ENCODE measurements around the gene CDK2AP2. TPM values are rescaled to one million over a fixed set of nuclear protein-coding genes. Genes with fewer than 3 reads are reported as not detected.

Gene CDK2AP2
- total and polyA plus RNA-seq, 2 donors (not counting 3 experiments of a cell fraction or from before 2014, with no cell fraction given), result 81.2 to 143 TPM

DNA sequence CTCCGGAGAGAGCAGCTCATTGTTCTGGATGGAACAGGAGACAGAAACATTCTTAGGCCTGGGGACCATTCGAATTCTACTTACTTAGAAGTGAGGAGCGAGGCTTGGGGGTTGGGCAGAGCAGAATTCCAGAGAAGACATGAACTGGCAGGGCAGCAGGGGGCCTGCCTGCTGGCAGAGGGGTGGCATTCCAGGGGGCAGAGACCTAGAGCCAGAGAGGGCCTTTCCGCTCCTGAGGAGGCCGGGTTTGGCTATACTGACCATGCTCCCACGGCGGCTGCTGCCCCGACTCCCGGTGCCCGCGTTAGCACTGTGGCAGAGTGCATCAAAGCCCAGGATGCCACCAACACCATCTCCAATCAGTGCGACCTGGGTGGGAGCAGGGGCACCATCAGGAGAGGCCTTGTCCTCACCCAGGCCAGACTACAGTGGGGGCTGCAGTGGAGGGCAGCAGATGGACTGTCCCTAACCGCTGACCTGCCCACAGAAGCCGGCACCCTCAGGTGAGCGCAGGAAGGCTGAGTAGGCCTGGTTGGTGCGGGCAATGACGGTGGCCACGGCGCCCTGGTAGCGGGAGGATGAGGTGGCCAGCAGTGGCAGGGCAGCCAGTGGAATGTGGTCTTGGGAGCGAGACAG lies 10.2 kb downstream of the CDK2AP2 start:
- no peak for DNase-seq (ENCODE audit: low read depth, low spot score)
- no peak overlapping the region for H3K4me2 ChIP-seq (ENCODE audit: insufficient read depth, low read length)
- H3K9me1 ChIP-seq (replicated peaks; ENCODE audit: control insufficient read depth, extremely low read depth, insufficient read depth, low read length), result no peaks in the 10 kb centered on the region
- H3K9me3 ChIP-seq (replicated peaks; ENCODE audit: control insufficient read depth, insufficient read depth, low read length), result no peaks in the 10 kb centered on the region
- H2AFZ ChIP-seq (ENCODE audit: low read depth, low read length), result no peak overlapping the region
- FAIRE-seq, result no peak
- H4K20me1 ChIP-seq (replicated peaks; ENCODE audit: control insufficient read depth, extremely low read depth, insufficient read depth, low read length), result no peaks in the 10 kb centered on the region
- H3K36me3 ChIP-seq (ENCODE audit: control insufficient read depth in 2 of 2, extremely low read depth in 1 of 2, insufficient read depth in 2 of 2, low read length in 2 of 2), result no peaks in the 10 kb centered on the region
- no peaks in the 10 kb centered on the region for H3K27me3 ChIP-seq (ENCODE audit: control insufficient read depth in 2 of 2, insufficient read depth in 2 of 2, low read length in 2 of 2)
- dilution Hi-C loops (cut with MboI; ENCODE audit: extremely low pct_ligation_motif_present, low sequenced_read_pairs) (no loop called here), intact Hi-C loops (cut with micrococcal nuclease) (no loop called here)
- TF ChIP-seq MAX (IDR thresholded peaks at IDR 0.05; ENCODE audit: insufficient read depth, insufficient read length), result no peak
- H3K79me2 ChIP-seq (ENCODE audit: control insufficient read depth, insufficient read depth, low read length), result no peaks in the 10 kb centered on the region
- BruUV-seq (replicated peaks), result no TSS peak
- no peak overlapping the region for H3K9ac ChIP-seq (replicated peaks; ENCODE audit: extremely low read depth, insufficient read depth, low read length)
- H3K4me1 ChIP-seq (ENCODE audit: control insufficient read depth, extremely low read depth, insufficient read depth, low read length), result no peaks in the 10 kb centered on the region
- ChIA-PET POLR2A (no interaction called here), CTCF (no interaction called here)
- H3K27ac ChIP-seq (ENCODE audit: insufficient read depth, low read depth, low read length), result no peak overlapping the region
- no peak overlapping the region for H3K4me3 ChIP-seq (replicated peaks in 1 of 3; ENCODE audit: insufficient read depth in 1 of 3, low read depth in 1 of 3, low read length in 3 of 3)

- Histone ChIP-seq H3K4me1 (ENCODE audit: control insufficient read depth, extremely low read depth, insufficient read depth, low read length) (no peaks in the 10 kb centered on the region), H3K79me2 (ENCODE audit: control insufficient read depth, insufficient read depth, low read length) (no peaks in the 10 kb centered on the region), H3K27ac (ENCODE audit: insufficient read depth, low read depth, low read length) (no peak overlapping the region), H3K9me3 (replicated peaks; ENCODE audit: control insufficient read depth, insufficient read depth, low read length) (no peaks in the 10 kb centered on the region), H3K27me3 (ENCODE audit: control insufficient read depth in 2 of 2, insufficient read depth in 2 of 2, low read length in 2 of 2) (no peaks in the 10 kb centered on the region), H2AFZ (ENCODE audit: low read depth, low read length) (no peak overlapping the region), H3K4me3 (replicated peaks in 1 of 3; ENCODE audit: insufficient read depth in 1 of 3, low read depth in 1 of 3, low read length in 3 of 3) (no peak overlapping the region), H3K36me3 (ENCODE audit: control insufficient read depth in 2 of 2, extremely low read depth in 1 of 2, insufficient read depth in 2 of 2, low read length in 2 of 2) (peaks cover 0 to 2% of the 10 kb centered on the region in 2 experiments), H3K9ac (replicated peaks; ENCODE audit: extremely low read depth, insufficient read depth, low read length) (no peak overlapping the region), H3K4me2 (ENCODE audit: insufficient read depth, low read length) (no peak overlapping the region), H3K9me1 (replicated peaks; ENCODE audit: control insufficient read depth, extremely low read depth, insufficient read depth, low read length) (no peaks in the 10 kb centered on the region), H4K20me1 (replicated peaks; ENCODE audit: control insufficient read depth, extremely low read depth, insufficient read depth, low read length) (no peaks in the 10 kb centered on the region)
- CTCF ChIA-PET, result no interaction called here
- DNase-seq (ENCODE audit: low read depth, low spot score), result no peak
- dilution Hi-C loops (cut with MboI; ENCODE audit: extremely low pct_ligation_motif_present, low sequenced_read_pairs), result no loop called here
- intact Hi-C loops (cut with micrococcal nuclease), result no loop called here
- BruUV-seq (replicated peaks), result no TSS peak
- TF ChIP-seq CTCF (IDR thresholded peaks at IDR 0.05; ENCODE audit: extremely low read depth in 1 of 2, insufficient read depth in 1 of 2, low read depth in 1 of 2, low read length in 2 of 2) (no peak), POLR2A (IDR thresholded peaks at IDR 0.05; ENCODE audit: low read depth, low read length) (no peak), JUN (IDR thresholded peaks at IDR 0.05; ENCODE audit: borderline replicate concordance, insufficient read depth, insufficient read length, low read depth) (no peak), MYC (IDR thresholded peaks at IDR 0.05; ENCODE audit: low read depth, low read length) (no peak), POLR2AphosphoS5 (IDR thresholded peaks at IDR 0.05; ENCODE audit: insufficient read depth, low read depth, low read length) (no peak), EZH2 (IDR thresholded peaks at IDR 0.05; ENCODE audit: borderline replicate concordance, low read depth, low read length, severe bottlenecking) (no peak), FOS (IDR thresholded peaks at IDR 0.05; ENCODE audit: borderline replicate concordance, insufficient read depth, low read length) (no peak), MAX (IDR thresholded peaks at IDR 0.05; ENCODE audit: insufficient read depth, insufficient read length) (no peak), GATA2 (IDR thresholded peaks at IDR 0.05; ENCODE audit: insufficient read depth, insufficient read length, low read depth, low read length) (no peak)
- POLR2A ChIA-PET, result no interaction called here
- no peak for FAIRE-seq
These were observed 11.8 kb downstream of the CDK2AP2 start for GRCh38 chr11:67496113-67496512.

Data from endothelial cell of umbilical vein (primary cell).